Stimulated activated CD8-positive, alpha-beta memory T cell treated with anti-CD3 and anti-CD28 coated beads, Interleukin-12 subunit alpha, Interleukin-12 subunit beta, amount 100 ng/mL, for 24 hours (primary cell): ENCODE measurements around the gene RNF17.
"Not testable (repeated sequence)": the region's sequence is repeated elsewhere in the genome, so short reads cannot be mapped to it uniquely, and the experiment has no call there.

Experiments used
- DNase-seq: peaks from one replicate; pipeline ENCODE4 v3.0.0-alpha.2; 2020; ENCODE audit errors: extremely low read depth

The RNF17 gene

DNA sequence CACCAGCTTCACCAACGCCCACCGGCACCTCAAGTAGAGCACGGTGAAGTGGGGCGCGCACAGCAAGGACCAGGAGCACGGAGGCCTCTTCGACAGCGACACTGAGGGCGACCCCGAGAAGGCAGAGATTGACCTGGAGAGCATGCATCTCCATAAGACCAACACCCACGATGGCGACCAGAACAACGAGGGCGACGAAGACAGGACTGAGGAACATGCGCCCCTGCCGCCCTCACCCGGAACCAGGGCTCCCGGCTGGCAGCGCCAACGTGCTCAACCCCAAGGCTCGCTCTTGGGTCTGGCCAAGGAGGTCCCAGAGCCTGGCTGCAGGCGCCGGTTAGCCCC is 18.5 kb upstream of the RNF17 start:
- no peak for DNase-seq

DNA sequence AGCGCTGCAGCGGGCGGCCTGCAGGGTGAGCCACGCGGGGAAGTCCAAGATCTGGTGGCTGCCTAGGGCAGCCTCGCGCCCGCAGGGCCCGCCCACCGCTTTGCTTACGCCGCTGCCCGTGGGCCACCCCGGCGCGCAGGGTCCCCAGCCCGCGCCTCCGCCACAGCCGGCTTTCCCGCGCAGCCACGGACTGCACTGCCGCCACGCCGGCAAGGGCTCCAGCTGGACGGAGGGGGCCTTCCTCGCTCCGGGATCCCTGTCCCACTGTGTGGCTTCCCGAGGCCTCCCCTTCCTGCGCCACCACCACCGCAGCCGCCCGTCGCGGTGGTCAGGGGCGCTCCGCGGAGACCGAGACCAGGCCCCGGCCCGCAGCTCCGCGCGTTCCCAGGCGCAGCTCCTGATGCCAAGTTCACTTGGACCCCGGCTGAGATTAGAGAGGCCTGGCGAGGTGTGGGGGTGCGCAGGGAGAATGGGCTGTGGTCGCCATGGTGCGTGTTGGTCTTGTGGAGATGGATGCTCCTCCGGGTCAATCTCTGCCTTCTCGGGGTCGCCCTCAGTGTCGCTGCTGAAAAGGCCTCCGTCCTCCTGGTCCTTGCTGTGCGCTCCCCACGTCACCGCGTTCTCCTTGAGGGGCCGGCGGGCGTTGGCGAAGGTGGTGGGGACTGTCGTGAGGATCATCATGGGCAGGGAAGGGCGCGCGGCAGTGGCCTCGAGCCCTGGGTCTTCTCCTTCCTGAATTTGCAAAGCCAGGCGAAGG is 17.9 kb upstream of the RNF17 start:
- no peak for DNase-seq

DNA sequence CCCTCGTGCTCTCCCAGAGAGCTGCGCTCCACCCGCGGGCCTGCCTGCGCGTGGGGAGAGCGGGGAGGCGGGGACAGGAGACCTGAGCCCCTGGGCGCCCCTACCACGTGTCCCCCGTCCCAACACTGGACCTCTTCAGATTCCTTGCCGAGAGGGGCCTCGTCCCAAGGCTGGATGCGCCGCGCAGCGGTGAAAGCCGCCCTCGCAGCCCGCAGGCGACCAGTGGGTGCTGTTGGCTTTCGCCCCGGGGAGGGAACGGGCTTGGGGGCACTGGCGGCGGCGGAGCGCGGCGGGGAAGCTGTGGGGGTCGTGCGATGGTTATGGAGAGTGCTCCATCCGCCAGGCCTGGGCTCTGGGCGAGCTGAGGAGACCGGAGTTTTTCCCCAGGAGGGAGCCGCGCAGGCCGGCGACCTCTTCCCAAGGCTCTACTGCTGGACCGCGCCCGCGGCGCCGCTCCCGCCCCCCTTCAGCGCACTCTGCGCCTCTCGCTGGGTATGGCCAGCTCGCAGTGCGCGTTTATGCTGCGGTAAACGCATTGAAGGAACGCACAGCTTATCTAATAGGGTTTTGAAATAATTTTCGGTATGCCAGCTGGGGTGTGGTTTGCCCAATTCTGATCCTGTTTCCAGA is 17.2 kb upstream of the RNF17 start:
- no peak for DNase-seq

DNA sequence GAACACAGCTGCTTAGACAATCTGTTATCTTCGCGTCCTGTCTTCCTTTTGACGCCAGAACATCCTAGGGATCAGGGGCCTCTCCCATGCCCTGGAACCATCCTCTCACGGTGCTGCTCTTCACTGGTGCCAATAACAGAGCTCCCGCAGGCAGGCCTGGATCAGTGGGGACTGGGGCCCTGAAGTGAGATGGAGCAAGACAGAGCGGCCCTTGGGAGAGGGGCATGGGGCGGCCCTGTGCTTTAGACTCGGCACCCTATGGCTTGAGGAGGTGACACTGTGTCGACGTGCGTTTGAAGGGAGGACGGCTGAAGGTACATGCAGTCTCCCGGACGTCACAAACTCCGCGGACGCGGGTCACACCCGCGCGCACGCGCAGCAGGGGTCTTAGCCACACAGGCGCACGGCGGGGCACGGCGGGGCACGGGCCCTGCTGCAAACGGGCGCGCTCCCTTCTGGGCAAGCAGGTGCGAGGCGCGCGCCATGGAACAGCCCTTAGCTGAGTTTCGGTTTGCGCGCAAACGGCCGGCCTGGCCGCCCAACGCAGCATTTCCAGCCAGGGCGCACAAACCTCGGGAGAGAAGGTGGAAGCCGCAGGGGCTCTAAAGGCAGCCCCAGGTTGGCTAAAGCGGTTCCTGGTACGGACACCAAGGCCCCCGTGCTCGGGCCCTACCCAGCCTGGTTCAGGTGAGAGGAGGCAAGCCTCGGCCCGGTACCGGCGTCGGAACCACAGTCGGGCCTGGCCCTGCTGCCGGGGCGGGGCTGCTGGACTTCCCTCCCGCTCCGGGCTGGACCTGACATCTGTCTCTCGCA is 16.5 kb upstream of the RNF17 start:
- DNase-seq, result no peak

DNA sequence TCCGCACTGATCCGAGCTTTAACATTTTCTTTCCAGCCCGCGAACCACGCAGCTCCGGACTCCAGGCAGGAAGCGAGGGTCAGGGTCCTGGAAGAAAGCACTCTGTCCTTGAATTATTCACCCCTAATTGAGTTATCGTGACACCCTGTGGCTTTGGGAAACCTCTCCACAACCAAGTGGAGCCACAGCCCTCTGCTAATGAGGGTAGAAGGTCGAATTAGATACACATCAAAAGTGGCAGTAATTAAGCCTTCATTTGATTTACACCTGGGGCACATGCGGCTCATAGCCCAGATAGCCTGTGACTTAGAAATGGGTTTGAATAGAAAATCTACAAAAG is 15.9 kb upstream of the RNF17 start:
- no peak for DNase-seq

DNA sequence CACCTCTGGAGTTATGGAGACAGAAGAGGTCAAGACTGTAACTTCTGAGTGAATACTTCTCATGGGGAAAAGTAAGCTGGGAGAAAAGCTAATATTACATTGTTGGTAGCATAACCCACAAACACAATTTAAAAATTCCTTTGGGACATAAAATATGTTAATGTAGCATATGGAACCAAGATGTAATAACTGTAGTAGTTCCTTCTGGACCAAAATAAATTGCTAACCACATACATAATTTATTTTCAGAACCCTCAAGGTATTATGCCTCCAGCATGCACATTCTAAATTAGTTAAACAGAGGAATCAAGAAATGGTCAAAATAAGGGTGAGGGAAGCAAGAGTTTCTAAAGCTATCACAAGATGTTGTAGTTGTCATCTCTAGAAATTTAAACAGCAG is 4.8 kb upstream of the RNF17 start:
- DNase-seq, result no peak

DNA sequence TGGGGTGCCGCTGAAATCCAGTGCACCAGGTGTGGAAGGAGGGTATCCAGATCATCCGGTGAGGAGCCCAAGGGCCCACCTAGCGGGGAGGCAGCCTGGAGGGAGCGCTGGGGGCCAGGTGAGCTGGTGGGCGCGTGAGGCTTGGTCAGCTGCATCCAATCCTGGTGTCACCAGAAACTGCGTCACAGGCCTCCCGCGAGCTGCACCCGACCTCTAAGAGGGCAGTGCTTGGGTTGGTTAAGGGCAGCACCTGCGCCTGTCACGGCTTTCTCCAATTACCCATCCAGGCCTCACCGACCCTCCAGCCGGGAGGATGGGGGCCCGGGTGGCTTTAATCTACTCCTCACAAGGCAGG is 284 bp downstream of the RNF17 start:
- no peak for DNase-seq

DNA sequence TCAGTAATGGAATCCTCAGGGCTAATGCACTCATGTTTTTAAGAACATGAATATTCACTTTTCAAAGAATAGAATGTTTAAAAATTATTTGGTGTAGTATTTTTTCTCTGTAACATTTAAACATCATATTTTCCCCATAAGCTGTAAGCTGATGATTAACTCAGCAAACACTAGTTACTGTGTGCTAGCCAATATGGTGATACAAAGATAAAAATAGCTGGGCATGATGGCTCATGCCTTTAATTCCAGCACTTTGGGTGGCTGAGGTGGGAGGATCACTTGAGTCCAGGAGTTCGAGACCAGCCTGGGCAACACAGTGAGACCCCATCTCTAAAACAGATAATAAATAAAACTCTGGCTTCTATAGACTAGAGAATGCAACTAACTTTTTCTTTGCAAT is 13.2 kb downstream of the RNF17 start:
- DNase-seq, result no peak

DNA sequence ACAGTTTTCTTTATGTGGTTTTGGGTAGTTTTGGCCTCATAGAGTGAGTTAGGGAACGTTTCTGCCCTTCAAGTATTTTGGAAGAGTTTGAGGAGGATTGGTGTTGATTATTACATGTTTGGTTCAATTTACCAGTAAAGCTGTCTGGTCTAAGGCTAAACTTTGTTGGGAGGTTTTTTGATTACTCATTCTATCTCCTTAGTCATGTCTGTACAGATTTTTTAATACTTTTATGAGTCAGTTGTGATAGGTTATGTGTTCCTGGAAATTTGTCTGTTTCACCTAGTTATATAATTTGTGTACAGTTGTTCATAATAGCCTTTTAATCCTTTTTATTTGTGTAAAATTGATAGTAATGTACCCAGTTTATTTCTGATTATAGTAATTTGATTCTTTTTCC is 20.4 kb downstream of the RNF17 start:
- no peak for DNase-seq

DNA sequence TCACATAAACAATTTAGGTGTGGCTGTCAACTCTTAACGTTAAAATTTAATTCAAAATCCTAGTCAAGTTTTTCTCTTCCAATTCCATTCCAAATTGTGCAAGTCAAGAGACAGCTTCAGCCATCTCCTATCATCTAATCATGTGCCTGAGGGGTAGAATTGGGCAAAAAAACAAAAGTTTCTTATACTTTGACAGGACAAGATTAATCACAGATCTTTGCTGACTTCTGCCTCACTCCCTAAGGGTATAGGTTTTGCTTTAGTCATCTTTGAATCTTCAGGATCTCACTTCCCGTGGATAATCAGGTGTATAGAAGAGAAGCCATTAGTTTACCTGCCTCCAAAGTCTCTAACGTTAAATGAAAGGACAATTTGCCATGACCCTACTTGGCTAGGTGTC is 24.6 kb downstream of the RNF17 start:
- no peak for DNase-seq

DNA sequence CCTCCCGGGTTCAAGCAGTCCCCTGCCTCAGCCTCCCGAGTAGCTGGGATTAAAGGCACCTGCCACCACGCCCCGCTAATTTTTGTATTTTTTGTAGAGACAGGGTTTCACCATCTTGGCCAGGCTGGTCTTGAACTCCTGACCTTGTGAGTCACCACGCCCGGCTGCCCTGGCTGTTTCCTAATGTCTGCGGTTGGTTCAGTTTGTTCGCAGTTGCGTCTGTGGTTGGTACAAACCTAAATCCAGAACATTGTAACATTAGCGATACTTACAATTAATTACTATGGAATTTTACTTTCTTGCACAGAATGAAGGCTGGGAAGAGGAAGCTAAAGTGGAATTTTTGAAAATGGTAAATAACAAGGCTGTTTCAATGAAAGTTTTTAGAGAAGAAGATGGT is 38.1 kb downstream of the RNF17 start:
- no peak for DNase-seq

DNA sequence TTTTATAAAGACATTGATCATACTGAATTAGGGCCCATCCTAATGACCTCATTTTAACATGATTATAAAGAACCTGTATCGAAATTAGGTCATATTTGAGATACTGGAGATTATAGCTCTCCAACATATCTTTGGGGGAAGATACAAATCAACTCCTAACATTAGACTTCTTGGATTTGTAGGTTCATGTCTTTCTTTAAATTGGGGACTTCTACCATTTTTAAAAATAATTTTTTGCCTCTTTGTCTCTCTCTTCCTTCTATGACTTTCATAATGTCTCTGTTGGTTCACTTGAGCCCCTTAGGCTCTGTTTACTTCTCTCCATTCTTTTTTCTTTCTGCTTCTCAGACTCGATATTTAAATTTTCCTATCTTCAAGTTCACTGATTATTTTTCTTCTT is 57.2 kb downstream of the RNF17 start:
- DNase-seq, result no peak

DNA sequence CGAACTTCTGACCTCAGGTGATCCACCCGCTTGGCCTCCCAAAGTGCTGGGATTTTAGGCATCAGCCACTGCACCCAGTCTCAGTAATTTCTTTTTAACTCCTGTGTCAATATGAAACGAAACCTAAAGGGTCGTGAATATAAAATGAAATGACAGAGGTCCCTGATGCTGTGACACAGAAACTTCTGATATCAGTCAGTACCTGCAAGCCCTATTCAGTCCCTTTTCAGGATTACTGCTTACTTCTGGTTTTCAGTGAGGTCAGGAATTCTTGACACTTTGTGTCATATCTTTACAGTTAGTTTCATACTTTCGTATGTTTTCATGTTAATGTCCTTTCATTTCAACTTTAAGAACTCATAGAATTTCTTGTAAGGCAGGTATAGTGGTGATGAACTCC is 58.7 kb downstream of the RNF17 start:
- DNase-seq, result no peak

DNA sequence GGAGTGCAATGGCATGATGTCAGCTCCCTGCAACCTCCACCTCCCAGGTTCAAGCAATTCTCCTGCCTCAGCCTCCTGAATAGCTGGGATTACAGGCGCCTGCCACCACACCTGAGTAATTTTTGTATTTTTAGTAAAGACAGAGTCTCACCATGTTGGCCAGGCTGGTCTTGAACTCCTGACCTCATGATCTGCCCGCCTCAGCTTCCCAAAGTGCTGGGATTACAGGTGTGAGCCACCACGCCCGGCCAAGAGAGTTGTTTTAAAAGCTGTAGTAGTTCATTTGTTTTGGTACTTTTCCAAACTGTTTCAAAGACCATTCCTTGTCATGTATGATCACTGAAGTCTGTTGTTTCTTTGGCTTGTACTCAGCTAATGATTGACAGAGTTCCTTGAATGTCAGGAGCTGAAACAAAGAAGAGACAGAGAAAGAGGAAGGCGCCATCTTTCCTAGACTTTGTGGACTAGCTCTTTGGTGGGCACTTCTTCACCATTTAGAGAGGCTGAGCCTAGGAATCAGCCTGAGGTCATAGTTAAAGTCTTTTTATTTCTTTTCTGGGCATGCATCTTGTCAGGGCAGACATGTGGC is 59.2 kb downstream of the RNF17 start:
- not testable (repeated sequence) for DNase-seq

DNA sequence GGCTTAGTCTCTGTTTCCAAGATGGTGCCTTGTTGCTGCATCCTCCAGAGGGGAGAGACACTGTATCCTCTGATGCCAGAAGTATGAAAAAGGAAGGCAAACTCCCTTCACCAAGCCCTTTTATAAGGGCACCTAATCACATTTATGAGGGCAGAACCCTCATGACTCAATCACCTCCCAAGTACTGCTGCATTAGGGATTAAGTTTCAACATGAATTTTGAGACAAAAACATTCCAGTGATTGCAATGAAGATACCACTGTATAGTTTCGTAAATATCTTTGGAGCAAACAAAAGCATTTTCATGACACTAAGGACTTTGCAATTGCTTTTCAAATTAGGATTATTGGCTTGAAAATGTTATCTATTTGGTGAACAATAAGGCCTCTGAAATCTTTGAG is 63.8 kb downstream of the RNF17 start:
- DNase-seq, result no peak

DNA sequence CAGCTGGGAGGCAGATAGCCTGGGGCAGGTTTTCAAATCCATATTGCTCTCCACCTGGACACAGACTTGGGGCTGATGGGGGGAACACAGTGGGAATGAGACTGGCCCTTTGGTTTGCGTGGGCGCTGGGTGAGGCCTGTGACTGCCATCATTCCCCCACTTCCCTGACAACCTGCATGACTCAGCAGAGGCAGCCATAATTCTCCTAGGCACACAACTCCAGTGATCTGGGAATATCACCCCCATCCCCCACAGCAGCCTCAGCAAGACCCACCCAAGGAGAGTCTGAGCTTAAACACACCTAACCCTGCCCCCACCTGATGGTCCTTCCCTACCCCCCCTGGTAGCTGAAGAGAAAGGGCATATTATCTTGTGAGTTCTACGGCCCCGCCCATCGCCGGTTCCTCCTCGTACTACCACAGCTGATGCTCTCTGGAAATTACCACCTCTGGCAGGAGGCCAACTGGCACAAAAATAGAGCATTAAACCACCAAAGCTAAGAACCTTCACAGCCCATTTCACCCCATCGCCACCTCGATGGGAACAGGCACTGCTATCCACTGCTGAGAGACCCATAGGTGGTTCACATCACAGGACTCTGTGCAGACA is 71.0 kb downstream of the RNF17 start:
- DNase-seq, result no peak

DNA sequence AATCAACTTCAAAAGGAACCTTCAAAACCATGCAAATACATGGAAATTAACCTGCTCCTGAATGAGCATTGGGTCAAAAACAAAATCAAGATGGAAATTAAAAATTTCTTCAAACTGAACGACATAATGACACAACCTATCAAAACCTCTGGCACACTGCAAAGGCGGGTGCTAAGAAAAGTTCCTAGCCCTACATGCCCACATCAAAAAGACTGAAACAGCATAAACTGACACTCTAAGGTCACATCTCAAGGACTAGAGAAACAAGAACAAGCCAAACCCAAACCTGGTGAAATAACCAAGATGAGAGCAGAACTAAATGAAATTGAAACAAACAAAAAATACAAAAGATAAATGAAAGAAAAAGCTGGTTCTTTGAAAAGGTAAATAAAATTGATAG is 73.6 kb downstream of the RNF17 start:
- not testable (repeated sequence) for DNase-seq

DNA sequence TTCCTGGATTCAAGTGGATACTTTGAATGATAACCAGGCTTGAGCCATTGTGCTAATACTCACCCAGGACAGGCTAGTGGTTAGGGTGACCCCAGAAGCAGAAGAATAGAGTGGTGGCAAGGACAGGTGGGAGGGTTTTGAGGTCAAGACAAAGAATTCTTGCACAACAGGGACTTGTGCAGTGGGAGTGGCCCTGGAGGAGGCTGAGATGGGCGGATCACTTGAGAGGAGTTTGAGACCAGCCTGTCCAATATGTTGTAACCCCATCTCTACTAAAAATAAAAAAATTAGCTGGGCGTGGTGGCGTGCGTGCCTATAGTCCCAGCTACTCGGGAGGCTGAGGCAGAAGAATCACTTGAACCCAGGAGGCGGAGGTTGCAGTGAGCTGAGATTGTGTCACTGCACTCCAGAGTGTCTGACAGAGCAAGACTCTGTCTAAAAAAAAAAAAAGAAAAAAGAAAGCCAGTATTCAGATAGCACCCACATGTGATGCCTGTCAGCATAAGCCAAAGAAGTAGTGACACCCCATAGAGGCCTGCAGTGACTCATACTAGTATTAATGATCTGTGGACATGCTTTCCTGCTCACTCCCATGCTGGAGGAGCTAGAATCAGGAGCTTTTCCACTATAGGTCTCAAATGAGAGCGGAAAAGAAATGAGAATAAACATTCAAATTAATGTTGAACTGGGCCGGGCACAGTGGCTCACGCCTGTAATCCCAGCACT is 78.7 kb downstream of the RNF17 start:
- DNase-seq, result no peak

DNA sequence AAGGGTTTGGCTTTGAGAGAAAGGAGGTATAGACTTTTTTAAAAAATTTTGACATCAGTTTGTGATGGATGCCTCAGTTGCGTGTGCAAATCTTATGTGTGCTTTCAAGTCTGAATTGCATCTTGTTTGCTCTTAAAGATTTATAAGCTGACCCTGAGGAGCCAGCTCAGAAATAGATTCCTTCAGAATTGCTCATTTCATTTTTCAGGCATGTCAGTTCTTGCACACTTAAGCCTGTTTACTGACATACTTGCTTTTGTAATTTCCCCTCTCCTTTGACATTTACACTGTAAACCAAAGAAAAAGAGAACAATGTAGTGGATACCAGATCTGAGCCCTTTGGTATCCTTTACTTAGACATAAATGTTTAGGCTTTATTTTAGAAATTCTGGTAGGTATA is 87.6 kb downstream of the RNF17 start:
- no peak for DNase-seq

DNA sequence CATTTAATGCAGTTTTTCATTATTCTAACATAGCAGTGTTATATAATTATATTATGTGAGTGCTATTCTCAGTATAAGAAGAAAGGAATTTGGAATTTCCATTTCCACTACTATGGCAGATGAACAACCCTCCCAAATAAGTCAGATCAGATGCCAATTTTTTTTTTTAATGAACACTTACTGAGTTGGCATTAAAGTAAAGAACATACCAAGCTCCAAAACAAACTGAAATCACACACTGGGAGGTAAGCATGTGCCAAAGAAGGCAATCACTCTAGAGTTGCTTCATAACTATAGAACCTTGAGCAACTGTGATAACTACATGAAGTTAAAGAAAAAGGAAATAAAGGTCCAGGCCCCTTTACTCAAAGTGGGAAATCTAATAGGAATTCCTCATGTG is 90.3 kb downstream of the RNF17 start:
- no peak for DNase-seq

DNA sequence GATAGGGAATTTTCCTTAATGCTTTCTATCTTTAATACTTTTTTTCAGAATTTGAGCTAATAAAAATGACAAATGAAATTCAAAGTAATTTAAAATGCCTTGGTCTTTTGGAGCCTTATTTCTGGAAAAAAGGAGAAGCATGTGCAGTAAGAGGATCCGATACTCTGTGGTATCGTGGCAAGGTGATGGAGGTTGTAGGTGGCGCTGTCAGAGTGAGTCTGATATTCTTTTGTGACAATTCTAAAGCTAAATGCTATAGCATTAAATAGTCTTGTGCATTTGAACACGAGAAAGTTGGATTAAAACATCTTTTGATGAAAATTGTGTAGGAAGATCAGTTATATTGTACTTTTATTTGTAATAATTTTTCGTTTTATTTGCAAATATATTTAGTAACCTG is 95.0 kb downstream of the RNF17 start:
- DNase-seq, result no peak

DNA sequence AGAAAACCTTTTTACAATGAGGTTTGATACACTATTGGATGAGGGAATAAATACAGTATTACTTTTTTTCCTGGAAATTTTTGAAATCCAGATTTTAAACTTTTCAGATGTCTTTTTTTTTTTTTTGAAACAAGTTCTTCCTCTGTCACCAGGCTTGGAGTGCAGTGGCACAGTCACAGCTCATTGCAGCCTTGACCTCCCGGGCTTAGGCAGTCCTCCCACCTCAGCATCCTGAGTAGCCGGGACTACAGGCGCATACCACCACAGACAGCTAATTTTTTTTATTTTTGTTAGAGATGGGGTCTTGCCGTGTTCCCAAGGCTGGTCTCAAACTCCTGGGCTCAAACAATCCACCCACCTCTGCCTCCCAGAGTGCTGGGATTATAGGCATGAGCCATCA is 96.8 kb downstream of the RNF17 start:
- no peak for DNase-seq
